Measurements from ENCODE around the gene SLC30A7.

Gene SLC30A7

DNA sequence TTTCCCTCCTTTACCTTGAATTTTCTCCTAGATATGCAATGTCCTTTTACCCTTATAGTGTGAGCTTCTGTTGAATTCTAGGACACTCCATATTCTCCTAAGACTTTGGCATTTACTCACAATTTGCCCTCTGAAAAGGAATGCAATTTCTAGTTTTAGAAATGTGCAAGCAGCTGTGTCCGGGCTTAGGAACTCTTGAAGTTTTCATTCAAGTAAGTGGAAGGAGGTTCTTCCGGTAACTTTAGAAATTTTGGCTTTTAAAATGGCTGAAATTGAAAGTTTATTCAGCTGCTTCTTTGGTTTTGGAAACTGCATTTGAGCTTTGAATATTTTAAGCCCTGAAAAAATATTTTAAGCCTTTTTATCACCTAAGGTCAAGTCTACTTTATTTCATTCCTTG lies 73.4 kb downstream of the SLC30A7 start:
- Histone ChIP-seq H4K8ac (ENCODE audit: low read length) (no peak overlapping the region), H3K14ac (ENCODE audit: low read length in 2 of 2) (no peak overlapping the region), H3K9me3 (ENCODE audit: control insufficient read depth, low read length) (no peaks in the 10 kb centered on the region), H3K4me3 (ENCODE audit: insufficient read depth in 1 of 2, low read depth in 1 of 2, low read length in 2 of 2) (no peak overlapping the region), H2BK120ac (ENCODE audit: low read depth, low read length) (no peak overlapping the region), H2AFZ (ENCODE audit: low read depth, low read length) (no peak overlapping the region), H3K18ac (ENCODE audit: low read depth in 1 of 2, low read length in 2 of 2) (no peak overlapping the region), H3K9ac (ENCODE audit: low read length) (no peak overlapping the region), H2BK12ac (ENCODE audit: low read length in 2 of 2) (no peak overlapping the region), H3K36me3 (ENCODE audit: control insufficient read depth in 1 of 2, insufficient read depth in 2 of 2, low read depth in 1 of 2, low read length in 2 of 2) (peaks cover 10 to 60% of the 10 kb centered on the region in 2 experiments), H4K91ac (ENCODE audit: low read length) (no peak overlapping the region), H3K23ac (ENCODE audit: low read length in 2 of 2) (no peak overlapping the region), H3K4me1 (ENCODE audit: control insufficient read depth, insufficient read depth, low read depth, low read length) (no peaks in the 10 kb centered on the region), H2BK5ac (ENCODE audit: low read depth, low read length, poor library complexity, severe bottlenecking) (no peak overlapping the region), H3K27ac (ENCODE audit: low read length, poor library complexity, severe bottlenecking) (no peak overlapping the region), H2AK5ac (ENCODE audit: low read length, severe bottlenecking) (no peak overlapping the region), H3K4ac (ENCODE audit: low read depth in 1 of 2, low read length in 2 of 2) (no peak overlapping the region), H3K79me1 (replicated peaks; ENCODE audit: low read length, poor library complexity, severe bottlenecking) (peaks cover 13% of the 10 kb centered on the region), H2BK15ac (ENCODE audit: low read depth, poor library complexity, severe bottlenecking) (no peak overlapping the region), H3K4me2 (ENCODE audit: low read length, poor library complexity, severe bottlenecking) (no peak overlapping the region), H3K27me3 (ENCODE audit: control insufficient read depth in 1 of 2, insufficient read depth in 1 of 2, low read length in 2 of 2) (no peaks in the 10 kb centered on the region)
- 98% methylated on average over 2 of the region's 2 CpGs for WGBS
- DNase-seq: no peak

DNA sequence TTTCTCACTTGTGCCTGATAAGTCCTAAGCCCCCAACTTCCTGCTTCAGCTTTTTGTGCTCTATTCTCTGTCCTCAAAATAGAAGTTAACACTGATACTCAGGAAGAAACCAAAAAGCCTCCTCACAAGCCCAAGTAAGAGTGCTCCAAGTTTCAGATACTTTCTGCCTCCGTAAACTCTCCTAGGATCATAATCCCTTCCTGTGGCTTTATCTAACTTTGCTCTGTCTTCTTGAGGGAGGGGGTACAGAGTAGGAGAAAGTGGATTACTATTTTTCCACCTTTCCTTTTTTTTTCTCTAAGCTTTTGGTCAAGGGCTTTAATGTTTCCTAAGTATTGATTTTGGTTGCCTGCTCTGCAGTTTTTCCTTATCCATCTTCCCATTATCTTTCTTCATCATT lies 75.1 kb downstream of the SLC30A7 start:
- H3K79me1 ChIP-seq (replicated peaks; ENCODE audit: low read length, poor library complexity, severe bottlenecking): peaks cover 11% of the 10 kb centered on the region
- H3K4me2 ChIP-seq (ENCODE audit: low read length, poor library complexity, severe bottlenecking): no peak overlapping the region
- WGBS: no CpG with 5 or more reads among the region's 1 CpG

GRCh38 chr1:100972185-100972584 lies 76.3 kb downstream of the SLC30A7 start:
- no peak overlapping the region for H2BK12ac ChIP-seq (ENCODE audit: low read length in 2 of 2)
- H3K4me2 ChIP-seq (ENCODE audit: low read length, poor library complexity, severe bottlenecking): no peak overlapping the region
- H3K18ac ChIP-seq (ENCODE audit: low read depth in 1 of 2, low read length in 2 of 2): no peak overlapping the region
- DNase-seq: no peak
- H3K9ac ChIP-seq (ENCODE audit: low read length): no peak overlapping the region
- H2AFZ ChIP-seq (ENCODE audit: low read depth, low read length): no peak overlapping the region
- no peak overlapping the region for H3K4me3 ChIP-seq (ENCODE audit: insufficient read depth in 1 of 2, low read depth in 1 of 2, low read length in 2 of 2)
- no peak overlapping the region for H2BK5ac ChIP-seq (ENCODE audit: low read depth, low read length, poor library complexity, severe bottlenecking)
- no peak overlapping the region for H3K14ac ChIP-seq (ENCODE audit: low read length in 2 of 2)
- H4K91ac ChIP-seq (ENCODE audit: low read length): no peak overlapping the region
- no peak overlapping the region for H2AK5ac ChIP-seq (ENCODE audit: low read length, severe bottlenecking)
- no peak overlapping the region for H3K27ac ChIP-seq (ENCODE audit: low read length, poor library complexity, severe bottlenecking)
- H2BK120ac ChIP-seq (ENCODE audit: low read depth, low read length): no peak overlapping the region
- no peaks in the 10 kb centered on the region for H3K4me1 ChIP-seq (ENCODE audit: control insufficient read depth, insufficient read depth, low read depth, low read length)
- H3K36me3 ChIP-seq (ENCODE audit: control insufficient read depth in 1 of 2, insufficient read depth in 2 of 2, low read depth in 1 of 2, low read length in 2 of 2): peaks cover 2 to 59% of the 10 kb centered on the region in 2 experiments
- no peak overlapping the region for H4K8ac ChIP-seq (ENCODE audit: low read length)
- no peak overlapping the region for H2BK15ac ChIP-seq (ENCODE audit: low read depth, poor library complexity, severe bottlenecking)
- no peaks in the 10 kb centered on the region for H3K9me3 ChIP-seq (ENCODE audit: control insufficient read depth, low read length)
- no peaks in the 10 kb centered on the region for H3K27me3 ChIP-seq (ENCODE audit: control insufficient read depth in 1 of 2, insufficient read depth in 1 of 2, low read length in 2 of 2)
- 92% methylated on average over 1 of the region's 1 CpG for WGBS
- H3K4ac ChIP-seq (ENCODE audit: low read depth in 1 of 2, low read length in 2 of 2): no peak overlapping the region
- no peak overlapping the region for H3K23ac ChIP-seq (ENCODE audit: low read length in 2 of 2)
- peaks cover 9% of the 10 kb centered on the region for H3K79me1 ChIP-seq (replicated peaks; ENCODE audit: low read length, poor library complexity, severe bottlenecking)

More for the DNA sequence above, 75.1 kb downstream of the SLC30A7 start:
- Histone ChIP-seq H2AFZ (ENCODE audit: low read depth, low read length) (no peak overlapping the region), H3K27ac (ENCODE audit: low read length, poor library complexity, severe bottlenecking) (no peak overlapping the region), H4K8ac (ENCODE audit: low read length) (no peak overlapping the region), H3K36me3 (ENCODE audit: control insufficient read depth in 1 of 2, insufficient read depth in 2 of 2, low read depth in 1 of 2, low read length in 2 of 2) (peaks cover 8 to 59% of the 10 kb centered on the region in 2 experiments), H3K4ac (ENCODE audit: low read depth in 1 of 2, low read length in 2 of 2) (no peak overlapping the region), H2BK12ac (ENCODE audit: low read length in 2 of 2) (no peak overlapping the region), H3K9me3 (ENCODE audit: control insufficient read depth, low read length) (no peaks in the 10 kb centered on the region), H3K23ac (ENCODE audit: low read length in 2 of 2) (no peak overlapping the region), H3K27me3 (ENCODE audit: control insufficient read depth in 1 of 2, insufficient read depth in 1 of 2, low read length in 2 of 2) (no peaks in the 10 kb centered on the region), H2BK120ac (ENCODE audit: low read depth, low read length) (no peak overlapping the region), H3K4me1 (ENCODE audit: control insufficient read depth, insufficient read depth, low read depth, low read length) (no peaks in the 10 kb centered on the region), H2AK5ac (ENCODE audit: low read length, severe bottlenecking) (no peak overlapping the region), H2BK15ac (ENCODE audit: low read depth, poor library complexity, severe bottlenecking) (no peak overlapping the region), H3K18ac (ENCODE audit: low read depth in 1 of 2, low read length in 2 of 2) (no peak overlapping the region), H3K14ac (ENCODE audit: low read length in 2 of 2) (no peak overlapping the region), H3K4me3 (ENCODE audit: insufficient read depth in 1 of 2, low read depth in 1 of 2, low read length in 2 of 2) (no peak overlapping the region), H3K9ac (ENCODE audit: low read length) (no peak overlapping the region), H2BK5ac (ENCODE audit: low read depth, low read length, poor library complexity, severe bottlenecking) (no peak overlapping the region), H4K91ac (ENCODE audit: low read length) (no peak overlapping the region)
- no peak for DNase-seq

GRCh38 chr1:100976936-100977335 lies 81.0 kb downstream of the SLC30A7 start:
- H3K4ac ChIP-seq (ENCODE audit: low read depth in 1 of 2, low read length in 2 of 2): no peak overlapping the region
- H3K14ac ChIP-seq (ENCODE audit: low read length in 2 of 2): no peak overlapping the region
- H4K91ac ChIP-seq (ENCODE audit: low read length): no peak overlapping the region
- peaks cover 6% of the 10 kb centered on the region for H3K79me1 ChIP-seq (replicated peaks; ENCODE audit: low read length, poor library complexity, severe bottlenecking)
- no peak overlapping the region for H3K23ac ChIP-seq (ENCODE audit: low read length in 2 of 2)
- H2BK15ac ChIP-seq (ENCODE audit: low read depth, poor library complexity, severe bottlenecking): no peak overlapping the region
- H2AK5ac ChIP-seq (ENCODE audit: low read length, severe bottlenecking): no peak overlapping the region
- no peaks in the 10 kb centered on the region for H3K9me3 ChIP-seq (ENCODE audit: control insufficient read depth, low read length)
- no peak overlapping the region for H3K4me3 ChIP-seq (ENCODE audit: insufficient read depth in 1 of 2, low read depth in 1 of 2, low read length in 2 of 2)
- H3K9ac ChIP-seq (ENCODE audit: low read length): no peak overlapping the region
- peaks cover 0 to 69% of the 10 kb centered on the region in 2 experiments for H3K36me3 ChIP-seq (ENCODE audit: control insufficient read depth in 1 of 2, insufficient read depth in 2 of 2, low read depth in 1 of 2, low read length in 2 of 2)
- no peak overlapping the region for H2BK120ac ChIP-seq (ENCODE audit: low read depth, low read length)
- H3K18ac ChIP-seq (ENCODE audit: low read depth in 1 of 2, low read length in 2 of 2): no peak overlapping the region
- no peak overlapping the region for H3K4me2 ChIP-seq (ENCODE audit: low read length, poor library complexity, severe bottlenecking)
- no peak for DNase-seq
- H2BK5ac ChIP-seq (ENCODE audit: low read depth, low read length, poor library complexity, severe bottlenecking): no peak overlapping the region
- no peak overlapping the region for H2BK12ac ChIP-seq (ENCODE audit: low read length in 2 of 2)
- peaks cover 1% of the 10 kb centered on the region for H3K4me1 ChIP-seq (ENCODE audit: control insufficient read depth, insufficient read depth, low read depth, low read length)
- no CpG with 5 or more reads among the region's 1 CpG for WGBS
- H4K8ac ChIP-seq (ENCODE audit: low read length): no peak overlapping the region
- no peak overlapping the region for H2AFZ ChIP-seq (ENCODE audit: low read depth, low read length)
- H3K27me3 ChIP-seq (ENCODE audit: control insufficient read depth in 1 of 2, insufficient read depth in 1 of 2, low read length in 2 of 2): no peaks in the 10 kb centered on the region
- H3K27ac ChIP-seq (ENCODE audit: low read length, poor library complexity, severe bottlenecking): no peak overlapping the region

Measured in mesenchymal stem cell (in vitro differentiated cells and primary cell).